Activated CD4-positive, alpha-beta T cell treated with anti-CD3 and anti-CD28 coated beads, Interleukin-2, amount 10 ng/mL, durations not matched to agents 7 days and 5 days (primary cell): Measurements from ENCODE around the gene S1PR1. TPM values are rescaled to one million over a fixed set of nuclear protein-coding genes. Genes with fewer than 3 reads are reported as not detected.

ENCODE experiments used
- CTCF ChIA-PET: fragments of 350-600 bp; sonication (Branson Sonifier 250); formaldehyde crosslinking; loops from one replicate; lab custom pipeline; 2021; ENCODE audit warnings: antibody characterized with exemption; lab: Charles Lee
- POLR2A ChIA-PET: fragments of 350-600 bp; sonication (Branson Sonifier 250); formaldehyde crosslinking; loops from one replicate; lab custom pipeline; 2021; ENCODE audit warnings: antibody characterized with exemption; lab: Charles Lee
- DNase-seq: peaks from one replicate; pipeline ENCODE4 v3.0.0-alpha.2; 2020
- H3K27ac Mint-ChIP-seq: one replicate; pipeline ENCODE4 v1.8.0; 2021; ENCODE audit warnings: mild to moderate bottlenecking, moderate library complexity, mixed read lengths
- H3K27me3 Mint-ChIP-seq: one replicate; pipeline ENCODE4 v1.8.0; 2021; ENCODE audit warnings: mixed read lengths
- H3K36me3 Mint-ChIP-seq: one replicate; pipeline ENCODE4 v1.8.0; 2021; ENCODE audit warnings: low read depth, mixed read lengths
- H3K4me1 Mint-ChIP-seq: one replicate; pipeline ENCODE4 v1.8.0; 2021; ENCODE audit warnings: mixed read lengths
- H3K4me3 Mint-ChIP-seq: one replicate; pipeline ENCODE4 v1.8.0; 2021; ENCODE audit warnings: mild to moderate bottlenecking, moderate library complexity, mixed read lengths
- H3K9me3 Mint-ChIP-seq: one replicate; pipeline ENCODE4 v1.8.0; 2021; ENCODE audit warnings: mixed read lengths
- total RNA-seq, 2 experiments: library from RNA; stranded (reverse); gene quantifications; one replicate each; pipeline ENCODE4 v1.2.3, GENCODE V29; 2021

S1PR1 gene
- total RNA-seq, 2 experiments from 2014 or later, result 177 to 209 TPM

DNA sequence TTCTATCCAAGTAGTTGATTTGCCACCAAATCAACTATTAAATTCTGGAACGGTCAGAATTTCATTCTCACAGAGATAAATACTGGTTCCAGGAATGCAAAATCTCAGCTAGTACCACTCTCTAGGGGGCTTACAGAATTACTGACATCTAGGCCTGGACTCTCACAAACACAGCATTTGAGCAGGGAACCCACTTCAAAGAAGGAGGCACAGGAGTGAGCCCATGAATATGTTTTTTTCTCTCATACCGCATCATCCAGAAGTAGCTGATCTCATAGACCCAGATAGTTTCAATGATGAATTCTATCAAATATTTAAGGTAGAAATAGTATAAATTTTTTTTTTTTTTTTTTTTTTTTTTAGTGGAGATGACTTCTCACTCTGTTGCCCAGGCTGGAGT is 32.1 kb downstream of the S1PR1 start:
- H3K36me3 Mint-ChIP-seq, result peaks cover 32% of the 10 kb centered on the region
- CTCF ChIA-PET, result interaction anchor here (0.6 to 5.1 kb wide), 6 partner anchors 9 to 30 kb away, joined by 3 to 23 read pairs (median 8); partner anchors contain the start of gene S1PR1
- POLR2A ChIA-PET, result no interaction called here
- H3K9me3 Mint-ChIP-seq, result peaks cover 28% of the 10 kb centered on the region
- H3K4me1 Mint-ChIP-seq, result peaks cover 46% of the 10 kb centered on the region
- no peak for DNase-seq
- no peak overlapping the region for H3K27ac Mint-ChIP-seq
- no peak overlapping the region for H3K4me3 Mint-ChIP-seq
- peaks cover 2% of the 10 kb centered on the region for H3K27me3 Mint-ChIP-seq

- Mint-ChIP-seq H3K27me3 (peaks cover 4% of the 10 kb centered on the region), H3K4me1 (peaks cover 62% of the 10 kb centered on the region), H3K4me3 (no peak overlapping the region), H3K27ac (no peak overlapping the region), H3K36me3 (peaks cover 41% of the 10 kb centered on the region), H3K9me3 (peaks cover 20% of the 10 kb centered on the region)
- ChIA-PET CTCF (no interaction called here), POLR2A (no interaction called here)
- DNase-seq, result no peak
These were observed 38.9 kb downstream of the S1PR1 start for GRCh38 chr1:101275672-101276071.

DNA sequence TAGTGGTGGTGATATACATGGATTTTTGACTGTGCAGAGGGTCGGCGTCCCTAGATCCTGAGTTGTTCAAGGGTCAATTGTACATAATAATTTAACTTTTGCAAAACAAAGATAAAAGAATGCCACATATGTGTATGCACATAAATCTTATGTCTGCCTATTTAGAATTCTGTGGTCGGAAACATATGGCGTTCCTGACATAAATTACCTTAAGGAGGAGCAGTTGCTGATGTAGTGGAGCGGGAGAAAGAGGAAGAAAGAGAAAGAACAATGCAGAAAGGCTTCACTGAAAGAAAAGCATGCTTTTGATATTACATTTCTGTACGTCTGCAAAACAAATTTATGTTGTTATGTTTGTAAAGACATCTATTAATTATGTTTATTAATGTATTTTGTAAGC is 40.0 kb downstream of the S1PR1 start:
- ChIA-PET CTCF (no interaction called here), POLR2A (no interaction called here)
- peaks cover 9% of the 10 kb centered on the region for H3K9me3 Mint-ChIP-seq
- H3K4me3 Mint-ChIP-seq, result no peak overlapping the region
- DNase-seq, result no peak
- H3K36me3 Mint-ChIP-seq, result peaks cover 38% of the 10 kb centered on the region
- peaks cover 4% of the 10 kb centered on the region for H3K27me3 Mint-ChIP-seq
- no peak overlapping the region for H3K27ac Mint-ChIP-seq
- peaks cover 70% of the 10 kb centered on the region for H3K4me1 Mint-ChIP-seq

DNA sequence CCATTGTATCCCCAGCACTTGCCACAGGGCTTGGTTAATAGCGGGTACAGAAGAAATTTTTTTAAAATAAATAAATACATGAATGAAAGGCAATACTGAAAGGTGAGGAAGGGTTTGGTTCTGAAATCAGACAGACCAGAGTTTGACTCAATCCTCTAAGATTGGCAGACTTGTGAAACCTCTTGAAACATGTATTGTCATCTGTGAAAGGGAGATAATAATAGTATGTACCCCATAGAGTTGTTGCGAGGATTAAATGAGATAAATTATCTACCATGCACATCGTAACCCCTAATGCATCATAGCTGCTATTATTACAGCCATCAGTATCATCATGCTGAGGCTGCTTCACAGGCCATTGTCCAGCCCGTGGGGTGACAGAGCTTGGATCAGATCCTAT is 41.4 kb downstream of the S1PR1 start:
- Mint-ChIP-seq H3K9me3 (peaks cover 8% of the 10 kb centered on the region), H3K27ac (peak overlapping the region; percentile 83), H3K4me3 (no peak overlapping the region), H3K4me1 (peaks cover 84% of the 10 kb centered on the region), H3K27me3 (peaks cover 4% of the 10 kb centered on the region), H3K36me3 (peaks cover 34% of the 10 kb centered on the region)
- ChIA-PET CTCF (interaction anchor here (1.0 to 2.5 kb wide), 5 partner anchors 9 to 43 kb away, joined by 3 to 20 read pairs (median 5); no protein-coding TSS in a partner anchor), POLR2A (interaction anchor here (0.6 to 1.0 kb wide), 4 partner anchors 33 to 41 kb away, joined by 3 to 4 read pairs (median 4); partner anchors contain the start of gene S1PR1)
- DNase-seq, result no peak

- POLR2A ChIA-PET, result interaction anchor here (0.6 to 1.0 kb wide), 5 partner anchors 34 to 93 kb away, joined by 3 to 4 read pairs (median 3); partner anchors contain the start of gene S1PR1
- Mint-ChIP-seq H3K9me3 (peaks cover 4% of the 10 kb centered on the region), H3K36me3 (peaks cover 28% of the 10 kb centered on the region), H3K4me1 (peaks cover 87% of the 10 kb centered on the region), H3K27me3 (peaks cover 2% of the 10 kb centered on the region), H3K4me3 (peak overlapping the region; percentile 62), H3K27ac (peak overlapping the region; percentile 83)
- DNase-seq, result peak; percentile 37
- CTCF ChIA-PET, result interaction anchor here (1.0 to 2.5 kb wide), 7 partner anchors 9 to 43 kb away, joined by 3 to 20 read pairs (median 5); no protein-coding TSS in a partner anchor
These were observed 42.0 kb downstream of the S1PR1 start for GRCh38 chr1:101278845-101279244.

DNA sequence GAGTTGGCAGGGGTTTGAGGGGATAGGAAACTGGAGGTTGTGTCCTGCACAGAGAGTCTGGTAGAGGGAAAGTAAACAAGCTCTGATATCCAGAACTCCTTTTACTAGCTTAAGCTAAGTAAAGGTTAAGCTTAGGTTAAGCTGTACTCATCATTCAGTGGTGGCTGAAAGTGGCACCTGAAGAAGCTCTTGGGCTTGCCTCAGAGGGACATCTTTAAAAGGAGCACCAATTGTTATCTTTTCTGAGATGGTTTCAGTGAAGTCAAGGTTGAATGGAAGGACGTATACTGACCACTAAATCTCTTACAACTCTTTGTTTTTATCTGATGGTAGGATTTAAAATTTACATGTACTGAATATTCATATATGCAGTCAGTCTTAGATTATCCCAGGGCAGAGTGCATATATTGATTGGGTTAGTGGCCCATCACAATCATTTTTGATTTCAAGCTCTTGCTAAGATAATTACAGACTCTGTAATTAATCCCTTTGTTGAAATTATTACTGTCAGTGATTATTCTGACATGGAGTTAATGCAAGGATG is 43.3 kb downstream of the S1PR1 start:
- Mint-ChIP-seq H3K27me3 (no peaks in the 10 kb centered on the region), H3K9me3 (peaks cover 6% of the 10 kb centered on the region), H3K36me3 (peaks cover 26% of the 10 kb centered on the region), H3K27ac (peak overlapping the region; percentile 83), H3K4me3 (peak overlapping the region; percentile 21), H3K4me1 (peaks cover 95% of the 10 kb centered on the region)
- ChIA-PET POLR2A (no interaction called here), CTCF (interaction anchor here (0.7 to 2.5 kb wide), 11 partner anchors 8 to 140 kb away, joined by 3 to 20 read pairs (median 4); no protein-coding TSS in a partner anchor)
- no peak for DNase-seq

DNA sequence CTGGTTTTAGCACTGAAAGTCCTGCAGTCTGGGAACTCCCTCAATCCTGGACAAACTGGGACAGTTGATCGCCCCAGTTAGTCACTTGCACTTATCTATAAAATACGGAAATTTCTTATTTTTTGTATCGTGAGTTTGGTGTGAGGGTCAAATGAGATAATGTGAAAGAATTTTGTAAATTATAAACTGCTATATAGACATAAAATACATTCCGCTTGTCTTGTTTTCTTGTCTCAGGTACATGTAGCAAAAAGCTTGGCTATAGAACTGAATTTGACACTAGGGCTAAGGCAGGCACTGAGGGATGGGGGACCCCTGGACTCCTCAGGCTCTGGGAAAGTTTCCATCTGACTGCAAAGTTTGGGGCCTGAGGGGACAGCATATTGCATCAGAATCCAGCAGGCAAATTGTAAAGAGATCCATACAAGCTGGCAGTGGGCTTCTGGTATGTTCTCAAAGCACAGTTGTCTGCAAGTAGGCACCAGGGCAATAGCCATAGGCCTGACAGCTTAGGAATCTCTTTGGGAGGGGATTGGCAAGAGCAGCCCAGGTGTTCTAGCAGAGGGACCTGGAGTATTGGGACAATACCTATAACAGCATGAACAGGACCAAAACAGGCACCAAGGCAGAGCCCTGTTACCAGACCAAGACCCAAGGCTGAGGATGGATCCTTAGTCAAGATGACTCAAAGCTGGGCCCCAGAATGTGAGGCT is 44.3 kb downstream of the S1PR1 start:
- ChIA-PET CTCF (interaction anchor here (1.0 to 1.9 kb wide), 4 partner anchors 9 to 30 kb away, joined by 3 to 7 read pairs (median 4); no protein-coding TSS in a partner anchor), POLR2A (no interaction called here)
- H3K4me1 Mint-ChIP-seq, result peaks cover 95% of the 10 kb centered on the region
- no peak for DNase-seq
- no peaks in the 10 kb centered on the region for H3K27me3 Mint-ChIP-seq
- peaks cover 24% of the 10 kb centered on the region for H3K36me3 Mint-ChIP-seq
- H3K9me3 Mint-ChIP-seq, result peaks cover 2% of the 10 kb centered on the region
- H3K27ac Mint-ChIP-seq, result peak overlapping the region; percentile 47
- no peak overlapping the region for H3K4me3 Mint-ChIP-seq

DNA sequence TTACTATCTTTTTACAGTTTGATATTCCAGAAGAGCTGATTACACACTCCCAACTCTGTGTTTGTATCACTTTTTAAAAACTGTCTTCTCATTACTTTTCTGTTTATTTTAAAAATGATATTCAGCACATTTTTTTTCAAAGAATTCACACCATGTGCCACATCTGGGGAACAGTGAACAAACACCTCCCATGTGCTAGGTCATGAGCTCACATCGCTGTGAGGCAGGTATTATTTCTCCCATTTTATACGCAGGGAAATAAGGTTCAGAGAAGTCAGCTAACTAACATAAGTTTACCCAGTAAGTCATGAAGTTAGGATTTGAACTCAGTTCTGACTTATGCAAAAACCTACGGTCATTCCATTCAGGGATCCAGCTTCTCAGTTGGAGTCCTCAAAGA is 44.9 kb downstream of the S1PR1 start:
- H3K27me3 Mint-ChIP-seq, result no peaks in the 10 kb centered on the region
- H3K4me3 Mint-ChIP-seq, result no peak overlapping the region
- H3K4me1 Mint-ChIP-seq, result peaks cover 96% of the 10 kb centered on the region
- no peak for DNase-seq
- ChIA-PET CTCF (interaction anchor here (0.5 to 1.9 kb wide), 3 partner anchors 9 to 382 kb away, joined by 3 to 7 read pairs (median 5); no protein-coding TSS in a partner anchor), POLR2A (no interaction called here)
- peak overlapping the region; percentile 47 for H3K27ac Mint-ChIP-seq
- peaks cover 24% of the 10 kb centered on the region for H3K36me3 Mint-ChIP-seq
- H3K9me3 Mint-ChIP-seq, result peaks cover 2% of the 10 kb centered on the region

GRCh38 chr1:101282314-101283038 is 45.7 kb downstream of the S1PR1 start:
- Mint-ChIP-seq H3K4me1 (peaks cover 94% of the 10 kb centered on the region), H3K27ac (peak overlapping the region; percentile 32), H3K9me3 (peaks cover 2% of the 10 kb centered on the region), H3K27me3 (no peaks in the 10 kb centered on the region), H3K36me3 (peaks cover 22% of the 10 kb centered on the region), H3K4me3 (no peak overlapping the region)
- ChIA-PET CTCF (interaction anchor here (0.5 to 1.9 kb wide), 6 partner anchors 8 to 401 kb away, joined by 3 to 7 read pairs (median 3); no protein-coding TSS in a partner anchor), POLR2A (no interaction called here)
- DNase-seq, result no peak

DNA sequence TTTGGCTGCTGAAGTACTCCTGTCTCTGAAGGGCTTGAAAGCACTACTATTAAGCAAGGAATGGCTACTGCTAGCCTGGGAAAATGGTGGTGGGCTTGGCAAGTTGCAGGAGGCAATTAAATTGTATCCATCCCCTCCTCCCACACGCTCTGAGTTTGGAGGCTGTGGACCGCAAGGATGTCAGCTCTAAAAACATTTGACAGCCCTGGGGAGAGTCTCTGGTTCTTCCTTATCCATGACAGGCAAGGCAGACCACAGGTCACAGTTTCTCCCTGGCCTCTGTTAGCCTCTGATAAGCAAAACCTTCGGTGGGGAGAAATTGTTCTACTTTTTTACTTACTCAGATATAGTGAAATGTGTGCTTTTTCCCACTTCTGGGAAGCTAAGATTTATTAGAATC is 46.6 kb downstream of the S1PR1 start:
- peaks cover 2% of the 10 kb centered on the region for H3K9me3 Mint-ChIP-seq
- H3K27ac Mint-ChIP-seq, result peak overlapping the region; percentile 92
- no peak for DNase-seq
- H3K4me3 Mint-ChIP-seq, result peak overlapping the region; percentile 60
- H3K27me3 Mint-ChIP-seq, result no peaks in the 10 kb centered on the region
- CTCF ChIA-PET, result interaction anchor here (1.2 to 3.3 kb wide), 3 partner anchors 15 to 45 kb away, joined by 3 to 9 read pairs (median 7); no protein-coding TSS in a partner anchor
- H3K36me3 Mint-ChIP-seq, result peaks cover 20% of the 10 kb centered on the region
- peaks cover 94% of the 10 kb centered on the region for H3K4me1 Mint-ChIP-seq
- POLR2A ChIA-PET, result no interaction called here

DNA sequence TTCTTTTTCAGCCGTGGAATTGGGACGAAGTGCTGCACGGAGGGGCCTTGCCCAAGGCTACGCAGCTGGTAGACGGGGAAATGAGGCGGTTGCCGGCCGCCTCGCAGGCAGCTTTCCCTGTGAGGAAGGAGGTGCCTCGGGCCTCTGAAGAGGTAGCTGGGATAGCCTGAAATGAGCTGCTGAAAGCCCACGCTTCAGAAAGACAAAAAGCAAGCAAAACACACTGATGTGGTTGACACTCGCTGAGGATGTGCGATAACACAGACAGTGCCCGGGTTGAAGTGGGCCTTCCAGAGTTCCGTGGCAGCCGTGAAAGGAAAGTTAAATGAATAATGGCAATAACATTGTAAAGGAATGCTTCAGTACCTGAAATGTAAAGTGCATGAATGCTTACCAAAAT is 47.2 kb downstream of the S1PR1 start:
- Mint-ChIP-seq H3K27ac (peak overlapping the region; percentile 92), H3K36me3 (peaks cover 20% of the 10 kb centered on the region), H3K27me3 (no peaks in the 10 kb centered on the region), H3K9me3 (peaks cover 2% of the 10 kb centered on the region), H3K4me3 (peak overlapping the region; percentile 60), H3K4me1 (peaks cover 94% of the 10 kb centered on the region)
- ChIA-PET CTCF (interaction anchor here (0.8 to 3.3 kb wide), 3 partner anchors 16 to 994 kb away, joined by 3 to 9 read pairs (median 7); no protein-coding TSS in a partner anchor), POLR2A (no interaction called here)
- peak; percentile 48 for DNase-seq

DNA sequence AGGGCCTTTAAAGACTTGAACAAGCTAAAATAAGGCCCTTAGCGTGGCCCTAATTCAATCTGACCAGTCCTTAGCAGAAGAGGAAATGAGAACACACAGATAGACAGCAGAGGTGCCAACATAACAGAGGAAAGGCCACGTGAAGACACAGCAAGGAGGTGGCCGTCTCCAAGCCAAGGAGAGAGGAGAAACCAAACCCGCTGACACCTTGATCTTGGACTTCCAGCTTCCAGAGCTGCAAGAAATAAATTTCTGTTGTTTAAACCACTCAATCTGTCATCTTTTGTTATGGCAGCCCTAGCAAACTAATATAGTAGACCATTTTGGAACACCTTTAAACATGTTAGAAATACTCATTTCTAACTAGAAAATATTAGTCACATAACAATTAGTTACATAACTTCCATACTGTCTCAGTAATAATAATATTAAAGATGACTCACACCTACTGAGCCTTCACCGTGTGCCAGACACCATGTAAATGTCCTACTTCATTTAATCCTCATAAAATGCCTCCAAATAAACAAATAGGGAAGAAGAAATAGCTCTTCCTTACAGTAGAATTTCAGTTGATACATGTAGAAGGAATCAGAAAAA is 47.9 kb downstream of the S1PR1 start:
- Mint-ChIP-seq H3K9me3 (peaks cover 2% of the 10 kb centered on the region), H3K27me3 (no peaks in the 10 kb centered on the region), H3K27ac (peak overlapping the region; percentile 92), H3K4me1 (peaks cover 94% of the 10 kb centered on the region), H3K36me3 (peaks cover 16% of the 10 kb centered on the region), H3K4me3 (peak overlapping the region; percentile 60)
- CTCF ChIA-PET, result interaction anchor here (0.8 to 3.3 kb wide), 6 partner anchors 16 to 995 kb away, joined by 3 to 9 read pairs (median 5); no protein-coding TSS in a partner anchor
- POLR2A ChIA-PET, result no interaction called here
- DNase-seq, result no peak
